ENCODE results near the gene OR51T1. TPM values are rescaled to one million over a fixed set of nuclear protein-coding genes. Genes with fewer than 3 reads are reported as not detected.
"Not testable (repeated sequence)": the region's sequence is repeated elsewhere in the genome, so short reads cannot be mapped to it uniquely, and the experiment has no call there.

Gene OR51T1, protein sequence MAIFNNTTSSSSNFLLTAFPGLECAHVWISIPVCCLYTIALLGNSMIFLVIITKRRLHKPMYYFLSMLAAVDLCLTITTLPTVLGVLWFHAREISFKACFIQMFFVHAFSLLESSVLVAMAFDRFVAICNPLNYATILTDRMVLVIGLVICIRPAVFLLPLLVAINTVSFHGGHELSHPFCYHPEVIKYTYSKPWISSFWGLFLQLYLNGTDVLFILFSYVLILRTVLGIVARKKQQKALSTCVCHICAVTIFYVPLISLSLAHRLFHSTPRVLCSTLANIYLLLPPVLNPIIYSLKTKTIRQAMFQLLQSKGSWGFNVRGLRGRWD
- not detected for total RNA-seq

DNA sequence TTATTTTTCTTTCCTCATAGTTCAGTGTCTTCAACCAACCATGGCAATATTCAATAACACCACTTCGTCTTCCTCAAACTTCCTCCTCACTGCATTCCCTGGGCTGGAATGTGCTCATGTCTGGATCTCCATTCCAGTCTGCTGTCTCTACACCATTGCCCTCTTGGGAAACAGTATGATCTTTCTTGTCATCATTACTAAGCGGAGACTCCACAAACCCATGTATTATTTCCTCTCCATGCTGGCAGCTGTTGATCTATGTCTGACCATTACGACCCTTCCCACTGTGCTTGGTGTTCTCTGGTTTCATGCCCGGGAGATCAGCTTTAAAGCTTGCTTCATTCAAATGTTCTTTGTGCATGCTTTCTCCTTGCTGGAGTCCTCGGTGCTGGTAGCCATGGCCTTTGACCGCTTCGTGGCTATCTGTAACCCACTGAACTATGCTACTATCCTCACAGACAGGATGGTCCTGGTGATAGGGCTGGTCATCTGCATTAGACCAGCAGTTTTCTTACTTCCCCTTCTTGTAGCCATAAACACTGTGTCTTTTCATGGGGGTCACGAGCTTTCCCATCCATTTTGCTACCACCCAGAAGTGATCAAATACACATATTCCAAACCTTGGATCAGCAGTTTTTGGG, at the start of gene OR51T1:
Gene OR51T1 (plus strand): TSS at position 41 of the 641 bp plus-strand sequence. CDS start 0 bp downstream, at position 41.
- no peak for DNase-seq (ENCODE audit: low spot score)
- ATAC-seq = no peak
- intact Hi-C loops (cut with DNase I) = no loop called here

DNA sequence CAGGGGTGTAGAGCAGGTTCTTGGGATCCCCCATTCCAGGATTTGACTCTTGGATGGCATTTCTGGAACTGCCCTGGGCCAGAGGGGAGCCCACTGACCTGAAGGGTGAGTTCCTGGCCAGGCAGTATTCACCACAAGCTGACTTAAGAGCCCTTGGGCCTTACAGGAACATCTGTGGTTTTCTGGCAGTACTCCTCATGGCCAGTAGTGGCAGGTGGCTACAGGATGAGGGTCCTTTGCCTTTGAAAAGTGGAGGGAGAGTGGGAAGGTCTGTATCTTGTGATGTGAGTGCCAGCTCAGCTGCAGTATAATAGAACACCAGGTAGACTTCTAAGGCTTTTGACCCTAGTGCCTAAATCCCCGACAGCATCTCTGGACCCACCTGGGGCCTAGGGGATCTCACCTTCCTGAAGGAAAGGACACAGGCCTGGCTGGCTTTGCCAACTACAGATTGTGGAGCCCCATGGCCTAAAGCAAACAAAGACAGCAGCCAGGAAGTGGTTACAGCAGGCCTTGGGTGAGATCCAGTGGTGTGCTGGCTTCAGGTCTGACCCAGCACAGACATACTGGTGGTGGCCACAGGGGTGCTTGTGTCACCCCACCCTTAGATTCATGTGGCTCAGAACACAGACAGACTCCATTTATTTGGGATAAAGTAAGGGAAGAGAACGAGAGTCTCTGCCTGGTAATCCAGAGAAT, 41.7 kb upstream of the OR51T1 start:
- DNase-seq (ENCODE audit: low spot score) (no peak), ATAC-seq (no peak)
- intact Hi-C loops (cut with DNase I) = no loop called here

DNA sequence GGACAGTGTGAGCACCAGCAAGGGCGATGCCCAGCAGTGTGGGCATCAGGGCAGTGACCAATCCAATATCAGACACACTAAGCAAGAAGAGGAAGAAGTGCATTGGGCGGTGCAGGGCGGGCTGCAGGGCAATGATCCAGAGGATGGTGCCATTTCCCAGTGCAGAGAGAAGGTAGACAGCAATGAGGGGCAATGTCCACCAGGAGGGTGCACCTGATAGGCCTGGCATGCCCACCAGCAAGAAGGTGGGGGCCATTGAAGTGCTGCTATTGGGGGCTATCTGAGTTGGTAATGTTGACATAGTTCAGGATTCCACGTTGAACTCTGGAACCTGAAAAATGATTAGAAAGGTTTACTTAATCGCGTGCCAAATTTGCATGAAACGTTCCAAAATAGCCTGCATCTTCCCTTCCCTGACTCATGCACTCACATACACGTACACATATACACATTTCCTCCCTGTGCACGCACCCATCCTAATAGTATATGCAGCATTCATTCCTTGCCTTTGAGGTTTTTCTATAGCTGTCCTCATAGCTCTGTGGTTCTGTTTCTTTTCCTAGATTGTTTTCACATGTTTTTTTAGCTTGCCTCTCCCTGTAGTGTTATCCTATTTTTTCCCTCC, 32.7 kb upstream of the OR51T1 start, which contains the start of gene OR51S1:
Gene OR51S1 (minus strand): TSS at position 301 of the 625 bp plus-strand sequence. CDS start 0 bp downstream, at position 301.
- ATAC-seq = no peak
- intact Hi-C loops (cut with DNase I) = no loop called here
- DNase-seq (ENCODE audit: low spot score) = no peak

DNA sequence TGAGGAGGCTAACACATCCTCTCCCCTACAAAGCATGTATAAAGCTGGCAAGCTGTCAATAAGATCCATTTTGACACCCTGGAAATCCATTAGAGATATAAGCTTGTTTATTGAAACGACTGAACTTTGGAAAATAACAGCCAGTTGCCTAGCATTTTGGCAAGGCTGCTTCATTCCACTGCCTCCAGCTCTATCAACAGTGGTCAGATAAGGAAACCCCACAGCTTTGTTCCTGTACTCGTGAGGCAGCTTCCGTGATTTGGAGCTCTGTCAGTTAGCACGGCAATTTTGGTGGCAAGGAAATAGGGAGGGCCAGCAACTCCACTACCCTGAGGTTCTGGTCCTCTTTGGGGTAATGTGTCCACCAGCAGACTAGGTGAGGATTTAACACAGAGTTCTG, 30.7 kb upstream of the OR51T1 start:
- no peak for DNase-seq (ENCODE audit: low spot score)
- intact Hi-C loops (cut with DNase I) = no loop called here
- no peak for ATAC-seq

DNA sequence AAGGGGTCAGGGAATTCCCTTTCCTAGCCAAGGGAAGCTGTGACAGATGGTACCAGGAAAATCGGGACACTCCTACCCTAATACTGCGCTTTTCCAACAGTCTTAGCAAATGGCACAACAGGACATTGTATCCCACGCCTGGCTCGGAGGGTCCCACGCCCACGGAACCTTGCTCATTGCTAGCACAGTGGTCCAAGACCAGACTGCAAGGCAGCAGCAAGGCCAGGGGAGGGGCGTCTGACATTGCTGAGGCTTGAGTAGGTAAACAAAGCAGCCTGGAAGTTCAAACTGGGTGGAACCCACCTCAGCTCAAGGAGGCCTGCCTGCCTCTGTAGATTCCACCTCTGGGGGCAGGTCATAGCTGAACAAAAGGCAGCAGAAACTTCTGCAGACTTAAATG, 27.4 kb upstream of the OR51T1 start:
- ATAC-seq; intact Hi-C loops (cut with DNase I); DNase-seq (ENCODE audit: low spot score): not testable (repeated sequence)

DNA sequence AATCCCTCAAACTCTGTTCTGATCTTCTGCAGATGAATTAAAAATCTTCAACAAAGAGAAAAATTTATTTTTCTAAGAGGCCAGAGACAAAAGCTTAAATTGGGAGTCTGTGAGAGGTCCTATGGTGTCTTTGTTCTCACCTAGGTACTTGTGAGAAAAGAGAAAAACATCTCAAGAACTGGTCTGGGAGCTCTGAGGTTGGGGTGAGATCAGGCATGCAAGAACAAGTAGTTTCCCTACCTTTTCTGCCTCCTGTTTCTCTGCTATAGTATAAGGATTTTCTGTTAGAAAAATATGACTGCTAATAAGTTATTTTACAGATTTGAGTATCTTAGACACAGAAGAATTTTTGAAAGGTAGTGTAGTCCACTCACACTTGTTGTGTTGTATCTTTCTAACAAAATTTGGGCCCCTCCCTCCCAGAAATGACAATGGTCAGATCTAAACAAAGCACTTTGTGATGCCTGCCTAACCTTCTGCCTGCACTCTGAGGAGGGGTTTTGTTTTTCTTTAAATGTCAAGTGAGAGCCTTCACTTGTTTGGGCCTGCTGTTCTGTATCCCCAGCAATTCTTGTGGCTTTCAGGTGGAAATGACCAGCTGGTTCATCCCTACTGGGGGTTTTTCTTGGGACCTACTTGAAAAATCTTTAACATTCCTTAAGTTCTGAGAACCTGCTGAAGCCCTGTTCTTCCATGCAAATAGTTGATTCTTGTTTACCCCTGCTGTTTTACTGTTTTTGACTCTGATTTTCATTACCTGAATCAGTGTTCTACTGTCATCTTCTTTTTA, 19.1 kb upstream of the OR51T1 start:
- no peak for ATAC-seq
- intact Hi-C loops (cut with DNase I) = no loop called here

DNA sequence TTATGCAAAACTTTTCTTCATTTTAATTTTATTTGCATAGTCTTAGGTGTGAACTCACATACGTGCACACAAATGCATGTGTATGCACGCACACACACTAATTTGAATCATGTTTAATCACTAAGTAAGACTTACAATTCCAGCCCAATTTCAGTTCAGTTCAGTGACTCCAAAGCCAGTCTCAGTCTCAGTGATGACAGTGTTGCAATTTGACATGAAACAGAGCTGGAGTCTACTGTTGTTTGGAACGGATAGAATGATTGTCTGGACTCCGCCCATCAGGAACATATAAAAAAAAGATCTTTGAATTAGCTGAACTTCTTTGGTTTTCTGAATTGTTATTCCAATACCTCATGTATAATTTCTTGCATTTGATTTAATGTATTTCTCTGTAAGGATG, 17.8 kb upstream of the OR51T1 start:
- DNase-seq (ENCODE audit: low spot score) (no peak), ATAC-seq (no peak)
- intact Hi-C loops (cut with DNase I) = no loop called here

More for the DNA sequence above, 19.1 kb upstream of the OR51T1 start:
- no peak for DNase-seq (ENCODE audit: low spot score)

DNA sequence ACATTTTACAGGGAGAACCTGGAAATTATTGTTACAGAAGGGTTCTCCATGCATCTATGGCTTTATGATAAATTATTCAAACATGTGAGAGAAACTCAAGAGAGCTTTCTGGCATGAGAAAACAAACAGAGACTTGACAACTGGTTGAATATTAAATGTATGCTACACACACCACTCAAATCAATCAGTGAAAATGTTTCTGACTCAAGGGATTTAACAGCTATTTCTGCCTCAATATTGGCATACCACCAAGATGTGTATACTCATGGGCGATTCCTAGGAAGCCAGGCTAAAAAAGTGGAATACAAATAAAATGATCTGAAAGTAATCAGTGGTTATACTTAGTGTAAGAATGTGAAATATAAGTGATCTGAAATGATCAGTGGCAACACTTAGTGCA, 15.8 kb upstream of the OR51T1 start:
- intact Hi-C loops (cut with DNase I) = no loop called here
- DNase-seq (ENCODE audit: low spot score) = no peak
- no peak for ATAC-seq

DNA sequence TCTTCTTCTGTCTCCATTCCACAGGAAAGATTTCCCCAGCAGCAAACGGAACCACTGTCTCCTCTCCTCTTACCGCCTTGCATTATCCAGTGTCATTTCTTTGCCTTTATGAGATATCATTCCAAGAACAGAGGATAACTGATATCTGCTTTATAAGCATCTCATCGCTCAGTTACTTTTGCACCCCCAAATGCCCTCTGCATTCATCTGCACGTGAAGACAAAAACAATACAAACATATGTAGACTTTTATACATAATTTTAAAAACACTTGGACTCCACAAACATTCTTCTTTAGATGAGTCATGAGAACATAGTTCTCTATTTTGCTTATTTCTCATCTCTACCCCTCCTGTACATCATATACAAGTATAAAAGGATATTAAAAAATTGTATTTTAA, 512 bp upstream of the OR51T1 start:
- DNase-seq (ENCODE audit: low spot score) (no peak), ATAC-seq (no peak)
- intact Hi-C loops (cut with DNase I) = no loop called here

DNA sequence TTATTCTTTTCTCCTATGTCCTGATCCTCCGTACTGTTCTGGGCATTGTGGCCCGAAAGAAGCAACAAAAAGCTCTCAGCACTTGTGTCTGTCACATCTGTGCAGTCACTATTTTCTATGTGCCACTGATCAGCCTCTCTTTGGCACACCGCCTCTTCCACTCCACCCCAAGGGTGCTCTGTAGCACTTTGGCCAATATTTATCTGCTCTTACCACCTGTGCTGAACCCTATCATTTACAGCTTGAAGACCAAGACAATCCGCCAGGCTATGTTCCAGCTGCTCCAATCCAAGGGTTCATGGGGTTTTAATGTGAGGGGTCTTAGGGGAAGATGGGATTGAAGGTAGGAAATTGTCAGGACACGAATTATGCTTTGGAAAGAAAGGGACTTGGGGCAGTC, 843 bp downstream of the OR51T1 start:
- no peak for ATAC-seq
- intact Hi-C loops (cut with DNase I) = no loop called here
- DNase-seq (ENCODE audit: low spot score) = no peak

DNA sequence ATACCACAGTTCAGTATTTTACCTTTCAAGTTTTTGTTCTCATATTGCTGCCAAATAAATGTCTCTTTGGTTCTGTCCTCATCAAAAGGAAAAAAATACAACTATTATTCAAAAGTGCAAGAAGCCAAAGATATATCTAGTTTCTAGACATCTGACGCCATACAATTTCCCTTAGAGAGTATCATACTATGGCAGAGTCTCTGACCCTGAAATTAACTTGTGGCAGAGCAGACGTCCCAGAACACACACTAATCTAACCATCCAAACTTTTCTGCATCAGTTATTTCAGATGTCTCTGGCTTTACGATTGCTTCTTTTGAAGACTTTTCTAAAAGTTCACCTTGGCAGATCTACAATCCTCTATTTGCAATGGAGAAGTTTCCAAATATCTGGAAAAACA, 2.7 kb downstream of the OR51T1 start:
- intact Hi-C loops (cut with DNase I) = no loop called here
- ATAC-seq = no peak
- no peak for DNase-seq (ENCODE audit: low spot score)

DNA sequence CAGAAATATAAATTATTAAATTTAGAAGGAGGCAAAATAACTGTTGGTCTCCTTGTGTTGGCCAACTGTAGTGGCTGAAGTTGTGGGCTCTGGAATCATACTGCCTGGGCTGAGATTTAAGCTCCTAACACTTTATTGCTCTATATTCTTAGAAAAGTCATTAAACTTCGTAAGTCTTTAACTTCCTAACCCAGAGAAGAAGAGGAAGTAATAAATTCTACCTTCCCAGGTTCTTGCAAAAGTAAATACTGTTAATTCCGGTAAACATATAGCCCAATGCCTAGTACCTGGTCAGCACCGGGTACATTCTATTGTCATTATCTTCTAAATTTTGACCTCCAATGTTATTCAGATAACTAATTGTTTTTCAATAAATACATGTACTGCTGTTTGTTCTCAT, 4.5 kb downstream of the OR51T1 start:
- intact Hi-C loops (cut with DNase I) = no loop called here
- ATAC-seq (no peak), DNase-seq (ENCODE audit: low spot score) (no peak)

DNA sequence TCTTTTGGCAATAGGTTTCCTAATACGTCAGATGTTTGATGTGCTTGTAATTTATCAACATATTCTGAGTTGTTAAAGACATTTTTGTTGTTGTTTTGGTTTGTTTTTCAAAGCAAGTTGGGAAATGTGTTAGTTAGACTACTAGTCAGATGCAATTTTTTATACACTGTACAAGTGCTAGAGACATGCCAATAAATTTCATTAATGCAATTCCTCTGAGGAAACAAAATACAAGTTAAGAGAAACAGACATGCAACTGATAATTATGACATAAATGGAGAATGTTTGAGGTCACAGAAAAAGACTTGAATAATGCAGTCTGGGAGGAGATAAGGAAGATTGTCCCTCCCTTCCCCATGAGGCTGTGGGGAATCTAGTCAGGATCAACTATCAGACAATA, 5.9 kb downstream of the OR51T1 start:
- no peak for ATAC-seq
- intact Hi-C loops (cut with DNase I) = no loop called here
- no peak for DNase-seq (ENCODE audit: low spot score)

DNA sequence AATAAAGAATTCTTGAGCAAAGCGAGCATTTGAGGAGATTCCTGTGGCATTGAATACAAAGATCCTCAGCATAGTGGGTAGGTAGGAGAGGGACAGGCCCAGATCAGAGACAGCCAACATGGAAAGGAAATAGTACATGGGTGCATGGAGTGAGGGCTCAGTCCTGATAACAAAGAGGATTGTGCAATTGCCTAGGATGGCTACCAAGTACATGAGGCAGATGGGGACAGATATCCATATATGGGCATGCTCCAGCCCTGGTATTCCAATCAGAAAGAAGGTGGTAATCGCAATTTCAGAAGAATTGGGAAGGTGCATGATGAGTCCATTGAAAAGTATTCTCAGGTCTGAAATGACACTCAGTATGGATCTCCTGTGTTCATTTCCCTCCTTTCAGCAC, 8.6 kb downstream of the OR51T1 start:
- intact Hi-C loops (cut with DNase I) = no loop called here
- no peak for ATAC-seq
- no peak for DNase-seq (ENCODE audit: low spot score)

DNA sequence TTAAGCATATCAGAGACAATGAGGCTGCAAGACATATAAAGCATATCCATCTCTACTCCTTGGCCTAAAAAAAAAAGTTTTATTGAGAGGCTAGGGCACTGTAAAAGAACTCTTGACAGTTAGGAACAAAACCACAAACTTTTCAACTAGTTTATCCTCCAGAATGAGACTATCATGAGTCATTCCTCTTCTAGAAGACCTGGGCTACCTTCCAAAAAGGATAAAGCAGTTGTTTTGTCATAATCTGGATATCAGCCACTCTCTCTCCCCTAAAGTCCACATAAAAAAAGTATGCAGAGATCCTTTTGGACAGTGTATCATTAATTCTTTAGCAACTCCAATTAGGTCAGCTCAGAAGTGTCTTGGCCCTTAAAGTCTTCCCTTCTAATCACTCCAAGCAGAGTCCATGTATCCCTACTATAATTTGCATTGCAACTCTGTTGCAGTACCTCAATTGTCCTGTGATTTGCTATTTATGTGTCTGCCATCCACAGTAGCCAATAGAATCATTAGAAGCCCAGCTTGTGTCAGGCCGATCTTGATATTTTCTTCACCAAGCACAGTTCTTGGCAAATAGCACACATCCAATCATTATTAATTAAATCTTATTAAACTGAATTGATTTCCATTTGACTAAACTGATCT, 10.4 kb downstream of the OR51T1 start:
- intact Hi-C loops (cut with DNase I) = no loop called here
- ATAC-seq (no peak), DNase-seq (ENCODE audit: low spot score) (no peak)

DNA sequence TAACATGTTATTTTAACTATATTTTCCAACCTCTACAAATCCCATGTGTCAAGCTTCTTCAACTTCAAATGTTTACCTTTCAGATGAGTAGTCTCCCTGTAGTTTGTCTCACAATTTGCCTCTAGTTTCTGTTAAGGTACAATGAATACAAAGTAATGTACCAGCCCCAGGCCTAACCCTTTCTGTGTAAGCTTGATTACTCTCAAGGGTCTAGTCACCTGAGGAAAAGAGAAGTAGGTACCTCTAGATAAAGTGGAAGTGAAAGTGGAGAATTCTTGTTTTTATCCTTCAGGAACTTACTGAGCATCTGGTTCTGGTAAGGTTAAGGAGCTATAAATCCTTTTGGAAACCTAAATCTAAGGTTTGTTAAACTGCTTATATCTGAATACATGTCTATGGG, 21.8 kb downstream of the OR51T1 start, which contains the start of gene OR51A7:
Gene OR51A7 (plus strand): TSS at position 300 of the 400 bp plus-strand sequence. CDS start 3,587 bp downstream, outside the sequence.
- no peak for DNase-seq (ENCODE audit: low spot score)
- no peak for ATAC-seq
- intact Hi-C loops (cut with DNase I) = no loop called here

DNA sequence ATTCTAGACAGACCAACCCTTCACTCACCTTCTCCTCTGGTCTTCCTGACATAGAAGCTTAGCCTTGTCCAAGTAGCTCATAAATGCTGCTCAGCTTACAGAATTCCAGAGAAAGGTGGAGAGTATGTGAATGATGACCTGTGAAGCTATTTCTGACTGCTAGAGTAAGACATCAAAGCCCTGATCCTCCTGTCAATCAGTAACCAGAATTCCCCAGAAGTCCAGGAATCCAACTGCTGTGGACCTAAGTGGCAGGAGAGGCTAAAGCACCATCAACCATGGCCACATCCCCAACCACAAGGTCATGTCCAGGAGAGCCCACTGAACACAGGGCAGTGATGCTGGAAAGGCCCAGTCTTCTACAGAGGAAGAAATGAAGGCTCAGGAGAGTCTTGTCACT, 34.9 kb downstream of the OR51T1 start:
- no peak for DNase-seq (ENCODE audit: low spot score)
- ATAC-seq = no peak
- intact Hi-C loops (cut with DNase I) = no loop called here

DNA sequence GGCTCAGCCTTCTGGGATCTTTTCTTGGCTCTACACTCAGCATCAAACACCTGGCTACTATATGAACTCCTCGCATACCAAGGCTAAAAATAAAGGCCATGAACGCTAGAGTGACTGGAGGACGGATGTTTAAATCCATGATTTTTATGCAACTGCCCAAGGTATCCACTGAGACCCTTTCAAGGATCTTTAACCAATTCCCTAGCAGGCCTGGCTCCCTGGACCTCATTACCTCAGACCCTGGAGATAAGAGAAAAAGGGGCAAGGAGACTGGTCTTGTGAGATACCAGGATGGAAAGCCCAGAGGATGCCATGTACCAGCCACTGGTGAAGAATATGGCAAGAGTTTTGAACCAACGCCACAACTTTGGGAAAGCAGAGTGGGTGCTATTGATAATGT, 37.5 kb downstream of the OR51T1 start, which contains the start of gene OR51G2:
Gene OR51G2 (minus strand): TSS at position 101 of the 400 bp plus-strand sequence. CDS start 3,687 bp downstream, outside the sequence.
- ATAC-seq = no peak
- DNase-seq (ENCODE audit: low spot score) = no peak
- intact Hi-C loops (cut with DNase I) = no loop called here
